A673 (cell line): ENCODE data around the gene TMEM161A. TPM values are rescaled to one million over a fixed set of nuclear protein-coding genes. Genes with fewer than 3 reads are reported as not detected.
A peak's percentile ranks its signal among the peaks of the same experiment; 100 is the strongest.

Experiments used
- BruUV-seq: library from RNA; stranded (reverse); fragments of 400-500 nt; replicated peaks from 2 replicates; lab custom pipeline; 2021; lab: Mats Ljungman, UMichigan
- CTCF ChIA-PET: fragments of 300-600 bp; sonication (Branson Sonifier 250); formaldehyde crosslinking; loops from one replicate; lab custom pipeline; 2022; ENCODE audit warnings: antibody characterized with exemption; lab: Charles Lee
- POLR2A ChIA-PET: fragments of 300-600 bp; sonication (Branson Sonifier 250); formaldehyde crosslinking; loops from one replicate; lab custom pipeline; 2022; ENCODE audit warnings: antibody characterized with exemption; ENCODE audit not compliant: low non-redundant PET; lab: Charles Lee
- DNase-seq: peaks from one replicate; pipeline ENCODE4 v3.0.0-alpha.2; 2015; ENCODE audit warnings: low spot score
- H3K27ac ChIP-seq: fragments of 200-600 bp; sonication (generic); 2 replicates; pipeline ENCODE4 v1.5.1; 2016; ENCODE audit warnings: mixed run types, low read depth, mild to moderate bottlenecking, mixed read lengths, antibody characterized with exemption, low read length; ENCODE audit not compliant: poor library complexity, severe bottlenecking
- H3K27me3 ChIP-seq: fragments of 200-600 bp; sonication (generic); replicated peaks from 2 replicates; pipeline ENCODE4 v1.6.1; 2017; ENCODE audit warnings: mixed run types, low read depth, mild to moderate bottlenecking, mixed read lengths, antibody characterized with exemption, low read length; ENCODE audit not compliant: insufficient read depth, poor library complexity
- H3K36me3 ChIP-seq: fragments of 200-600 bp; sonication (generic); 2 replicates; pipeline ENCODE4 v1.6.1; 2016; ENCODE audit warnings: mixed run types, mild to moderate bottlenecking, mixed read lengths, antibody characterized with exemption, low read length; ENCODE audit not compliant: insufficient read depth, poor library complexity, severe bottlenecking
- H3K4me1 ChIP-seq: fragments of 200-600 bp; sonication (generic); 2 replicates; pipeline ENCODE4 v1.6.1; 2017; ENCODE audit warnings: mixed run types, mild to moderate bottlenecking, mixed read lengths, antibody characterized with exemption, low read length; ENCODE audit not compliant: insufficient read depth, poor library complexity, severe bottlenecking
- H3K4me3 ChIP-seq: fragments of 200-600 bp; sonication (generic); 2 replicates; pipeline ENCODE4 v1.5.1; 2016; ENCODE audit warnings: low read depth, mixed run types, mild to moderate bottlenecking, mixed read lengths, low read length; ENCODE audit not compliant: poor library complexity, severe bottlenecking
- H3K9me3 ChIP-seq: fragments of 200-600 bp; sonication (generic); 2 replicates; pipeline ENCODE4 v1.6.1; 2016; ENCODE audit warnings: mixed run types, low read depth, mild to moderate bottlenecking, mixed read lengths, antibody characterized with exemption, low read length; ENCODE audit not compliant: poor library complexity, severe bottlenecking
- EZH2 ChIP-seq: fragments of 200-600 bp; sonication (generic); IDR thresholded peaks from 2 replicates; pipeline ENCODE4 v1.6.1; 2017; ENCODE audit warnings: borderline replicate concordance, low read depth, mild to moderate bottlenecking, mixed read lengths, antibody characterized with exemption, low read length; ENCODE audit not compliant: poor library complexity, severe bottlenecking
- intact Hi-C: fragments of 100-400 bp; cut with micrococcal nuclease; formaldehyde crosslinking; loops from one replicate; pipeline ENCODE4 v1.10.0; 2022; ENCODE audit not compliant: unreplicated experiment
- total RNA-seq: library from RNA; stranded (reverse); gene quantifications from 2 replicates; pipeline ENCODE4 v1.2.3, GENCODE V29; 2021
- TF ChIP-seq, protein P1 (sequence below): fragments of 300-800, 200-600 bp; sonication (generic); conservative IDR thresholded peaks from 2 replicates; pipeline ENCODE4 v1.5.1; 2017; ENCODE audit warnings: low read depth, mild to moderate bottlenecking, antibody characterized with exemption, low read length, moderate library complexity, mixed read lengths

TMEM161A gene
- total RNA-seq, 1 experiment from 2014 or later, result 34.4 TPM

DNA sequence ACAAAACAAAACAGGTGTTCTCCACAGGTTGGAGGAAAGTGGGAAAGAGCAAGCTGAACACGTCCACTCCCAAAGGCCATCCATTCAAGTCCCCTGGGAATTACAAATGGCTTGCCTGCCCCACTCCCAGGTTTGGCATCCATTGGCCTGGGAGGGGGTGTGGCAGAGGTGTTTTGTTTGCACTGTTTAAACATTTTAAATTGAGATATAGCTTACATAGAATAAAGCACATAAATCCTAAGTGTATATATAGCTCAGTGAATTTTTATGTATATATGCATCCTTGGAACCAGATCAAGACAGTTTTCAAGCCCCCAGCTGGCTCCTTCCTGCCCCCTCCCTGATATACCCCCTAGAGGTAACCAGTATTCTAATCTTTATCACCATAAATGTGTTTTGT, 61.8 kb downstream of the TMEM161A start:
- CTCF ChIA-PET, result no interaction called here
- no peaks in the 10 kb centered on the region for H3K9me3 ChIP-seq
- no peak for DNase-seq
- peaks cover 20% of the 10 kb centered on the region for H3K4me1 ChIP-seq
- intact Hi-C loops, result no loop called here
- H3K36me3 ChIP-seq, result no peaks in the 10 kb centered on the region
- H3K27me3 ChIP-seq, result no peaks in the 10 kb centered on the region
- BruUV-seq, result no TSS peak
- POLR2A ChIA-PET, result no interaction called here
- H3K27ac ChIP-seq, result no peak overlapping the region
- no peak overlapping the region for H3K4me3 ChIP-seq
- TF ChIP-seq, protein P1, sequence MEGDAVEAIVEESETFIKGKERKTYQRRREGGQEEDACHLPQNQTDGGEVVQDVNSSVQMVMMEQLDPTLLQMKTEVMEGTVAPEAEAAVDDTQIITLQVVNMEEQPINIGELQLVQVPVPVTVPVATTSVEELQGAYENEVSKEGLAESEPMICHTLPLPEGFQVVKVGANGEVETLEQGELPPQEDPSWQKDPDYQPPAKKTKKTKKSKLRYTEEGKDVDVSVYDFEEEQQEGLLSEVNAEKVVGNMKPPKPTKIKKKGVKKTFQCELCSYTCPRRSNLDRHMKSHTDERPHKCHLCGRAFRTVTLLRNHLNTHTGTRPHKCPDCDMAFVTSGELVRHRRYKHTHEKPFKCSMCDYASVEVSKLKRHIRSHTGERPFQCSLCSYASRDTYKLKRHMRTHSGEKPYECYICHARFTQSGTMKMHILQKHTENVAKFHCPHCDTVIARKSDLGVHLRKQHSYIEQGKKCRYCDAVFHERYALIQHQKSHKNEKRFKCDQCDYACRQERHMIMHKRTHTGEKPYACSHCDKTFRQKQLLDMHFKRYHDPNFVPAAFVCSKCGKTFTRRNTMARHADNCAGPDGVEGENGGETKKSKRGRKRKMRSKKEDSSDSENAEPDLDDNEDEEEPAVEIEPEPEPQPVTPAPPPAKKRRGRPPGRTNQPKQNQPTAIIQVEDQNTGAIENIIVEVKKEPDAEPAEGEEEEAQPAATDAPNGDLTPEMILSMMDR, result no peak
- TF ChIP-seq EZH2, result no peak

- H3K27ac ChIP-seq, result no peak overlapping the region
- no peaks in the 10 kb centered on the region for H3K9me3 ChIP-seq
- H3K4me1 ChIP-seq, result peaks cover 20% of the 10 kb centered on the region
- no peak for TF ChIP-seq EZH2
- TF ChIP-seq, protein P1, result no peak
- H3K27me3 ChIP-seq, result no peaks in the 10 kb centered on the region
- BruUV-seq, result no TSS peak
- ChIA-PET CTCF (no interaction called here), POLR2A (no interaction called here)
- H3K36me3 ChIP-seq, result no peaks in the 10 kb centered on the region
- intact Hi-C loops, result no loop called here
- H3K4me3 ChIP-seq, result no peak overlapping the region
- DNase-seq, result no peak
Observed at GRCh38 chr19:19075126-19075525, 63.2 kb downstream of the TMEM161A start.

DNA sequence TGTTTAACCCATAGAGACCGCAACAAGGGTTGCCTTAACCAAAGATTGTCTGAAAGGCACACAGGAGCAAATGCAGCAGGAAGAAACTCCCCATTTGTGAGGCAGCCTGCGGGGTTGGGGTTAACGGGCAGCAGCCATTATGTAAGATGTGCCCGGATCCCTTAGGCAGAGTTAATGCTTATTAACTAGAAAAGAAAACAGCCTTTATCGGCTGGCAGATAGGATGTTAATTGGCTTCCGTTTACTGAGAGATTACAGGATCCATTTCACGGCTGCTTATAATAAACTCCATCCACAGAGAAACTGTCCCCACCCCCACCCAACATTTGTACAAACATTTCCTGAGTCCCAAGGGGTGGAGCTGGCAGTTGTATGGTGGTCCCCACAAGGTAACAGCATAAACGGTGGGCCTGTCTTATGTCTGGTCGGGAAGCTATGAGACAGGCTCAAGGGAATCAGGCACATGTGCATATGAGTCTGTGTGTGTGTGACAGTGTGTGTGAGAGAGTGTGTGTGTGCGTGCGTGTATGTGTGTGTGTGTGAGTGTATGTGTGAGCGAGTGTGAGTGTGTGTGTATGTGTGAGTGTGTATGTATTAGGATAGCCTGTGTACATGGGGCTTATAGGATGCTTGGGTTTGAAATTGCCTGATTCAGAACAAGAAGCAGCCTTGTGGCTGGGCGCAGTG, 63.9 kb downstream of the TMEM161A start:
- CTCF ChIA-PET, result interaction anchor here (0.5 kb wide), 1 partner anchor 686 kb away, joined by 3 read pairs; no protein-coding TSS in a partner anchor

More for the DNA sequence above, 63.9 kb downstream of the TMEM161A start:
- Histone ChIP-seq H3K4me1 (peaks cover 20% of the 10 kb centered on the region), H3K36me3 (no peaks in the 10 kb centered on the region), H3K4me3 (no peak overlapping the region), H3K27ac (no peak overlapping the region), H3K27me3 (no peaks in the 10 kb centered on the region), H3K9me3 (no peaks in the 10 kb centered on the region)
- POLR2A ChIA-PET, result no interaction called here
- intact Hi-C loops, result no loop called here
- peak; percentile 45 for DNase-seq
- TF ChIP-seq, protein P1, result no peak
- no peak for TF ChIP-seq EZH2
- no TSS peak for BruUV-seq
